Neural progenitor cell (in vitro differentiated cells): ENCODE results near the gene SPRR2F.

Experiments used
- EZH2 ChIP-seq: fragments of 200-600 bp; sonication (generic); IDR thresholded peaks from 2 replicates; pipeline ENCODE4 v1.6.1; 2017; ENCODE audit warnings: antibody characterized with exemption, mild to moderate bottlenecking, moderate library complexity
- EZH2phosphoT487 ChIP-seq: fragments of 200-600 bp; sonication (generic); IDR thresholded peaks from 2 replicates; pipeline ENCODE4 v1.6.1; 2017; ENCODE audit warnings: antibody characterized with exemption
- TF ChIP-seq, protein P1 (sequence below): fragments of 200-600 bp; sonication (generic); IDR thresholded peaks from 2 replicates; pipeline ENCODE4 v1.5.1; 2017; ENCODE audit warnings: antibody characterized with exemption, mild to moderate bottlenecking

GRCh38 chr1:153150846-153151245, 37.5 kb upstream of the SPRR2F start, which contains the start of gene SPRR2G:
- TF ChIP-seq, protein P1, sequence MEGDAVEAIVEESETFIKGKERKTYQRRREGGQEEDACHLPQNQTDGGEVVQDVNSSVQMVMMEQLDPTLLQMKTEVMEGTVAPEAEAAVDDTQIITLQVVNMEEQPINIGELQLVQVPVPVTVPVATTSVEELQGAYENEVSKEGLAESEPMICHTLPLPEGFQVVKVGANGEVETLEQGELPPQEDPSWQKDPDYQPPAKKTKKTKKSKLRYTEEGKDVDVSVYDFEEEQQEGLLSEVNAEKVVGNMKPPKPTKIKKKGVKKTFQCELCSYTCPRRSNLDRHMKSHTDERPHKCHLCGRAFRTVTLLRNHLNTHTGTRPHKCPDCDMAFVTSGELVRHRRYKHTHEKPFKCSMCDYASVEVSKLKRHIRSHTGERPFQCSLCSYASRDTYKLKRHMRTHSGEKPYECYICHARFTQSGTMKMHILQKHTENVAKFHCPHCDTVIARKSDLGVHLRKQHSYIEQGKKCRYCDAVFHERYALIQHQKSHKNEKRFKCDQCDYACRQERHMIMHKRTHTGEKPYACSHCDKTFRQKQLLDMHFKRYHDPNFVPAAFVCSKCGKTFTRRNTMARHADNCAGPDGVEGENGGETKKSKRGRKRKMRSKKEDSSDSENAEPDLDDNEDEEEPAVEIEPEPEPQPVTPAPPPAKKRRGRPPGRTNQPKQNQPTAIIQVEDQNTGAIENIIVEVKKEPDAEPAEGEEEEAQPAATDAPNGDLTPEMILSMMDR = no peak
- no peak for TF ChIP-seq EZH2phosphoT487
- TF ChIP-seq EZH2 = no peak
